ENCODE data around the gene ZNF583. TPM values are rescaled to one million over a fixed set of nuclear protein-coding genes. Genes with fewer than 3 reads are reported as not detected.

The ZNF583 gene
- total RNA-seq, 1 donor from 2014 or later = 5.7 TPM

GRCh38 chr19:56383826-56384605 lies 20.1 kb upstream of the ZNF583 start:
- ChIA-PET CTCF (no interaction called here), POLR2A (no interaction called here)
- Mint-ChIP-seq H3K36me3 (ENCODE audit: low read depth) (peaks cover 76% of the 10 kb centered on the region), H3K9me3 (peaks cover 49% of the 10 kb centered on the region), H3K4me1 (no peaks in the 10 kb centered on the region), H3K4me3 (no peak overlapping the region), H3K27me3 (no peaks in the 10 kb centered on the region), H3K27ac (no peak overlapping the region)
- intact Hi-C loops (cut with micrococcal nuclease) = no loop called here
- ATAC-seq (ENCODE audit: low read depth) = no peak
- DNase-seq = no peak
- TF ChIP-seq CTCF (IDR thresholded peaks at IDR 0.05) = no peak

GRCh38 chr19:56393119-56394012 lies 10.8 kb upstream of the ZNF583 start, which contains the start of gene ZNF582:
TSS of gene ZNF582 (minus strand) at chr19:56393534. CDS start at chr19:56391752, 1,782 bp downstream.
- H3K9me3 Mint-ChIP-seq = peaks cover 30% of the 10 kb centered on the region
- ATAC-seq (ENCODE audit: low read depth) = peak; percentile 96
- peak within 1 kb of the TSS; percentile 97 for H3K4me3 Mint-ChIP-seq
- ChIA-PET POLR2A (interaction anchor here (0.6 to 2.7 kb wide), 8 partner anchors 8 to 1945 kb away, joined by 3 to 24 read pairs (median 6); partner anchors contain the start of genes ZNF583, ZNF71 and ZSCAN22), CTCF (interaction anchor here (0.7 to 2.0 kb wide), 5 partner anchors 9 to 706 kb away, joined by 3 to 5 read pairs (median 3); partner anchors contain the start of gene ZNF583)
- intact Hi-C loops (cut with micrococcal nuclease) = loop anchor here (1.0 to 5.0 kb wide), 10 partner anchors 11 to 1764 kb away; partner anchors contain the start of genes ZFP28, ZNF460, ZNF471 and ZNF548
- no peak for TF ChIP-seq CTCF (IDR thresholded peaks at IDR 0.05)
- H3K4me1 Mint-ChIP-seq = peaks cover 13% of the 10 kb centered on the region
- H3K27ac Mint-ChIP-seq = peak within 1 kb of the TSS; percentile 96
- peak; percentile 85 for DNase-seq
- H3K27me3 Mint-ChIP-seq = no peaks in the 10 kb centered on the region
- peaks cover 62% of the 10 kb centered on the region for H3K36me3 Mint-ChIP-seq (ENCODE audit: low read depth)

- H3K4me1 Mint-ChIP-seq = peaks cover 19% of the 10 kb centered on the region
- intact Hi-C loops (cut with micrococcal nuclease) = no loop called here
- ChIA-PET CTCF (no interaction called here), POLR2A (no interaction called here)
- peaks cover 35% of the 10 kb centered on the region for H3K9me3 Mint-ChIP-seq
- no peaks in the 10 kb centered on the region for H3K27me3 Mint-ChIP-seq
- H3K4me3 Mint-ChIP-seq = no peak overlapping the region
- H3K36me3 Mint-ChIP-seq (ENCODE audit: low read depth) = peaks cover 63% of the 10 kb centered on the region
- DNase-seq (no peak), ATAC-seq (ENCODE audit: low read depth) (no peak)
- no peak for TF ChIP-seq CTCF (IDR thresholded peaks at IDR 0.05)
- H3K27ac Mint-ChIP-seq = no peak overlapping the region
Measured at GRCh38 chr19:56398809-56399208, 5.3 kb upstream of the ZNF583 start.

- ATAC-seq (ENCODE audit: low read depth) (no peak), DNase-seq (no peak)
- Mint-ChIP-seq H3K4me3 (no peak overlapping the region), H3K4me1 (peaks cover 29% of the 10 kb centered on the region), H3K27me3 (no peaks in the 10 kb centered on the region), H3K36me3 (ENCODE audit: low read depth) (peaks cover 66% of the 10 kb centered on the region), H3K27ac (no peak overlapping the region), H3K9me3 (peaks cover 30% of the 10 kb centered on the region)
- intact Hi-C loops (cut with micrococcal nuclease) = loop anchor here (10.0 kb wide), 1 partner anchor 164 kb away; the partner anchor contains the start of gene ZNF470
- ChIA-PET CTCF (no interaction called here), POLR2A (interaction anchor here (2.0 kb wide), 1 partner anchor 7 kb away, joined by 8 read pairs; the partner anchor contains the start of gene ZNF582)
- no peak for TF ChIP-seq CTCF (IDR thresholded peaks at IDR 0.05)
Measured at GRCh38 chr19:56400485-56400884, 3.6 kb upstream of the ZNF583 start.

Data from activated B cell treated with CpG ODN at 0.5 μM for 24 hours (primary cell).